NCI-H1048 (cell line): ENCODE measurements around the gene VTCN1.
"Not testable (repeated sequence)": the region's sequence is repeated elsewhere in the genome, so short reads cannot be mapped to it uniquely, and the experiment has no call there.

ENCODE experiments used
- DNase-seq: peaks from one replicate; lab custom pipeline; 2025; lab: John Stamatoyannopoulos, UW

VTCN1 gene

GRCh38 chr1:117166076-117166475, 44.7 kb downstream of the VTCN1 start:
- no peak for DNase-seq

DNA sequence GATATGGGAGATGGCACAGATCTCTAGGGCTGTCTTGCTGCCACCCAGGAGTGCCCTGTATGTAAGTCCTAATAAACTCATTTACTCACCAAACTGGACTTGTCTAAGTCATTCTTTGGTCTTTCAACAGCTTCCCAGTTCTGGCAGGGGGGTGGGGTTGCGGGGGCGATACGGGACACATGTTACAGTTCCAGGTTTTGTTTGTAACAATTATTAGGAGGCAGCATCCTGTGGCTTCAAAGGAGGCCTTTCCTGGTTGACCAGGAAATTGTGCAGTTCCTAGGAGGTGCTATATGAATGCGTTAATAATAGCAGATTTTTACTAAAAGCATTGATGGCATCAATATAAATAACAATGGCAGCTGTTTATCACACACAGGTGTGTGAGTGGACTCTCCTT, 46.5 kb downstream of the VTCN1 start:
- no peak for DNase-seq

GRCh38 chr1:117162816-117163215, 47.9 kb downstream of the VTCN1 start:
- DNase-seq = no peak

DNA sequence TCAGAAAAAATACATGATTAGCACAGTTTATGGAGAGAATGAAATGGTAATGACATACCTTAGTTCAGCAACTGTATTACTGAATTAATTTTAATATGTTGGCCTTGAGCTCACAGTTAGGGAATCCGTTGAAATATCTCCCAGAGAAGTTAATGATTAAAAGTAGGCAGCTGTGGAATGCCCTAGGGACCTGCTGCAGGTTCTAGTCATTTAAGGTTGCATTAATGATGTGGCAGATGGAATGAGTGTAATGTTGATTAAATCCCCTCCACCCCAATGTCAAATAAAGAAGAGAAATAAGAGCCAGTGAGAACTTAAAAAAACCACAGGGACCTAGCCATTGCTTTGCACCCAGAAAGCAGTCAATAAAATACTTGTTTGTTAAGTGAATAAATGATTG, 48.8 kb downstream of the VTCN1 start:
- DNase-seq = no peak

DNA sequence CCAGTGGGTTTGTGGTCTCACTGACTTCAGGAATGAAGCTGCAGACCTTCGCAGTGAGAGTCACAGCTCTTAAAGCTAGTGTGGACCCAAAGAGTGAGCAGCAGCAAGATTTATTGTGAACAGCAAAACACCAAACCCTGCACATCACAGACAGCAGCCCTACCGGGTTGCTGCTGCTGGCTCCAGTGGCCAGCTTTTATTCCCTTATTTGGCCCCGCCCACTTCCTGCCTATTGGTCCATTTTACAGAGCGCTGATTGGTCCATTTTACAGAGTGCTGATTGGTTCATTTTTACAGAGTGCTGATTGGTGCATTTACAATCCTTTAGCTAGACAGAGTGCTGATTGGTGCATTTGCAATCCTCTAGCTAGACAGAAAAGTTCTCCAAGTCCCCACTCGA, 59.4 kb downstream of the VTCN1 start:
- DNase-seq = not testable (repeated sequence)

DNA sequence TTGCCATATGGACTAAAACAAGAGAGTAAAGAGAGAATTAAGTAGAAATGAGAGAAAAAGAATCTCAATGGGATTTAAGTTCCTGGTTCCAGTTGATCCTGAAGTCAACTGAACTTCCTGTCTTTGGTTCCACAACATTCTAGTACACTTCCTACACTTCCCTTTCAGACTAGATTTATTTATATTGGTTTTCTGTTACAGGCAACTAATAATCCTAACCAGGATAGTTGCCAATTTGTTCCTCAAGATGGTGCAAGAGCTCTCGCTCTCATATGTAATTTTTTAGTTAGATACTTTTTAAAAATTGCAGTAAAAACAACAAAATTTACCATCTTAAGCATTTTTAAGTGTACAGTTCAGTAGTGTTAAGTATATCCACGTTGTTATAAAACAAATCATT, 60.4 kb downstream of the VTCN1 start:
- no peak for DNase-seq

GRCh38 chr1:117147856-117148588, 62.7 kb downstream of the VTCN1 start:
- DNase-seq = no peak

DNA sequence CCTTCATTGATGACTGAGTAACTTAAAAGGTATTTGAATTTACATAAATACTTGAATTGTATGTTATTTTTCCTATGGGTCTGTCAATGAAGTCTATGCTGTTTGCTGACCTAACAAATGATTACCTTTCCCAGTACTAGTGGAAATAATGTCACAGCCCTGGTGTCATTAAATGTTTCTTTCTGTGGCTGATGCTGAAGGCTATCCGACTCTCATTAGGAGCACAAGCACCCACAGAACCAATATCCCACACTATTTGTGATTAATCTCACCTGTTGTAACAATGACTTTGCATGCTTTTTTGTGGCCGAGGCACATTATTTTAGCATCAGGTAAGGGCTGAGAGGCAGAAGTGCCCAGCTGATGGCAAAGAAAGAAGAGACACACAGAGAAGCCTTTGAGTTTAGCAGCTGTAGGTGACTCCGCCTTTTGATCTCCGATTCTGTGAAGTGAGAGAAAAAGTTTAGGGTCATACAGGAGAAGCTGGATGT, 63.3 kb downstream of the VTCN1 start:
- DNase-seq = no peak

- peak; percentile 22 for DNase-seq
These were observed 64.0 kb downstream of the VTCN1 start for GRCh38 chr1:117146575-117147340.

GRCh38 chr1:117146072-117146471, 64.7 kb downstream of the VTCN1 start:
- no peak for DNase-seq

GRCh38 chr1:117143871-117144270, 66.9 kb downstream of the VTCN1 start:
- no peak for DNase-seq

- DNase-seq = no peak
These were observed 67.6 kb downstream of the VTCN1 start for GRCh38 chr1:117143172-117143571.

- no peak for DNase-seq
These were observed 68.5 kb downstream of the VTCN1 start for GRCh38 chr1:117142200-117142599.

GRCh38 chr1:117138561-117138960, 72.2 kb downstream of the VTCN1 start:
- DNase-seq = no peak

- DNase-seq = no peak
These were observed 72.6 kb downstream of the VTCN1 start for GRCh38 chr1:117138106-117138505.

- no peak for DNase-seq
These were observed 73.4 kb downstream of the VTCN1 start for GRCh38 chr1:117137281-117137855.

GRCh38 chr1:117136749-117137148, 74.0 kb downstream of the VTCN1 start:
- DNase-seq = no peak

- no peak for DNase-seq
These were observed 75.4 kb downstream of the VTCN1 start for GRCh38 chr1:117135329-117135728.

- no peak for DNase-seq
These were observed 80.2 kb downstream of the VTCN1 start for GRCh38 chr1:117130526-117130925.

DNA sequence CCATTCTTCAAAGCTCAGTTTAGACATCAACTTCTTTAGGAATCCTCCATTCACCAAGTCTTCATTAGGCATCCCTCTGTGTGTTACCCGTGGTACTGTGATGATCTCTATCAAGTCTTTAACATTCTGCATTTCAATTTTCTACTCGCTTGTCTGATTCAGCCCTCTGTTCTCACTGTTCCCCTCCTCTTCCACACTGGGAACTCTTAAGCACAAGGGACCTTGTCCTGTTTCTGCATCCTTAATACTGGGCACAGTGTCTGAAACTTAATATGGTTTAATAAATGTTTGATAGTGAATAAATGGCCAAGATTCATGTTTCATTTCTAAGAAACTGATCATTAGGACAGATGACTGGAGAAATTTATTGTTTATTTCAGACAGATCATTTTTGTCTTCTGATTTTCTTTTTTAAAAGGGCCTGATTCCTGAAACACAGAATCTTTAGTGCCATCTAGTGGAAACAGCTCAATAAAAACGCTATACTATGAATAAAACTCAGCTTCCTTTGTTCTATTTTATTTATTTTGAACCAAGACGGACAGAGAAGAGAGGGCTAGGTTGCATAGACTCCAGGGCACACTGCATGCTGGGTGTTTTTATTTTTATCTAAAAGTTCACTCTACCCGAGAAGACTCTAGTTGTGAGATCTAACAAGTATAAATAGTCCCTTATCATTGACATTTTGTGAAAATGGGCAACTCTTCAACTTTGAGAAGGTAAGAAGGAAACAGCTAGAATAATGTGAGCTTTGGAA, 82.2 kb downstream of the VTCN1 start:
- DNase-seq = no peak

DNA sequence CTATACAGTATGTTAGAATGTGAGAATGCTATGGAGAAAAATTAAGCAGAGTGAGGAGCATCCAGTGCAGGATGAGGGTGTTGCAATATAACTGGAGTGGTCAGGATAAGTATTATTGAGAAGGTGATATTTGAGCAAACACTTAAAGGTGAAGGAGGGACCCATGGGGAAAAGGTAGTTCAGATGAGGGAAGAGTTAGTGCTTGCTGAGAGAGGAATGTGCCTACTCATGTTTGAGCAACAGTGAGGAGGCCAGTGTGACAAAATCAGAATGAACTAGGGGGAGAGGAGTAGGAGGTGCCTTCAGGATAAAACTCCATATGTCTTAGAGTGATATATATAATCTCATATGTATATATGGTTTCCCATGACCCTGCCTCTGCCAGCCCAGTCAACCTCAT, 82.9 kb downstream of the VTCN1 start:
- DNase-seq = no peak

- no peak for DNase-seq
These were observed 86.1 kb downstream of the VTCN1 start for GRCh38 chr1:117124661-117125060.
